ENCODE results near the gene ITPK1. TPM values are rescaled to one million over a fixed set of nuclear protein-coding genes. Genes with fewer than 3 reads are reported as not detected.

The ITPK1 gene
- total RNA-seq, 3 donors from 2014 or later: 27.8 to 91.7 (median 42.9) TPM

DNA sequence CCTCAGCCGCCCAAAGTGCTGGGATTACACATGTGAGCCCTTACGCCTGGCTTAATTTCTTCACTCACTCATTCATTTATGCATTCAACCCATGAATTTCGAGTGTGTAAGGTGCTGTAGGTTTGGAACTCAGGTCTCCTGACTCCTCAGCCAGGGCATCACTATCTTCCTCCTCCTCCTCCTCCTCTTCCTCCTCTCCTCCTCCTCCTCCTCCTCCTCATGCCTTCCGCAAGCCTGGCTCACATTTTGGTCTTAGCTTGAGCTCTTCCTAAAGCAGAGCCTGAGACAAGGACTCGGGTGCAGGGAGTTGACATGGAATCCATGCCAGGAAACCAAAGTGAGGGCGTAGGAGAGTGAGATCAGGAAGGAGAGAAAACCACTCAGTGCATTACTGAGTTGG is 213.5 kb downstream of the ITPK1 start:
- Histone ChIP-seq H3K9me3 (no peaks in the 10 kb centered on the region), H3K27ac (no peak overlapping the region), H3K4me3 (no peak overlapping the region), H3K4me1 (no peaks in the 10 kb centered on the region), H3K36me3 (no peaks in the 10 kb centered on the region), H3K27me3 (peaks cover 0 to 33% of the 10 kb centered on the region in 2 donors)
- DNase-seq (ENCODE audit: low spot score in 2 of 2): no peak
- intact Hi-C loops (cut with DNase I; ENCODE audit: low total_unique reads): no loop called here
- TF ChIP-seq, protein P1, sequence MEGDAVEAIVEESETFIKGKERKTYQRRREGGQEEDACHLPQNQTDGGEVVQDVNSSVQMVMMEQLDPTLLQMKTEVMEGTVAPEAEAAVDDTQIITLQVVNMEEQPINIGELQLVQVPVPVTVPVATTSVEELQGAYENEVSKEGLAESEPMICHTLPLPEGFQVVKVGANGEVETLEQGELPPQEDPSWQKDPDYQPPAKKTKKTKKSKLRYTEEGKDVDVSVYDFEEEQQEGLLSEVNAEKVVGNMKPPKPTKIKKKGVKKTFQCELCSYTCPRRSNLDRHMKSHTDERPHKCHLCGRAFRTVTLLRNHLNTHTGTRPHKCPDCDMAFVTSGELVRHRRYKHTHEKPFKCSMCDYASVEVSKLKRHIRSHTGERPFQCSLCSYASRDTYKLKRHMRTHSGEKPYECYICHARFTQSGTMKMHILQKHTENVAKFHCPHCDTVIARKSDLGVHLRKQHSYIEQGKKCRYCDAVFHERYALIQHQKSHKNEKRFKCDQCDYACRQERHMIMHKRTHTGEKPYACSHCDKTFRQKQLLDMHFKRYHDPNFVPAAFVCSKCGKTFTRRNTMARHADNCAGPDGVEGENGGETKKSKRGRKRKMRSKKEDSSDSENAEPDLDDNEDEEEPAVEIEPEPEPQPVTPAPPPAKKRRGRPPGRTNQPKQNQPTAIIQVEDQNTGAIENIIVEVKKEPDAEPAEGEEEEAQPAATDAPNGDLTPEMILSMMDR (IDR thresholded peaks at IDR 0.05): no peak
- TF ChIP-seq POLR2A (IDR thresholded peaks at IDR 0.05) (no peak), POLR2AphosphoS5 (IDR thresholded peaks at IDR 0.05) (no peak)

DNA sequence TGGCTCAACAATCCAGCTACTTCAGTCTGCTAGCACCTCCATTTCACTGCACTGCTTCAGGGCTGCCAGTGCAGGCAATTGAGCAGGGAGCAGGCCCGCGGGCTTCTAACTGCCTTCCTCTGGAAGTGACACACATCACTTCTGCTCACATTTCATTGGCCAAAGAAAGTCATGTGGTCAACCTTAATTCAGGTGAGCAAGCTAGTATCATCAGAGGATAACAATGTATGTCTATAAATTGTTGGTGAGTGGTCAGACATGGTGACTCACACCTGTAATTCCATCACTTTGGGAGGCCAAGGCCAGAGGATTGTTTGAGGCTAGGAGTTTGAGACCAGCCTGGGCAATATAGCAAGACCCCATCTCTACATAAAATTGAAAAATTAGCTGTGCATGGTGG is 215.1 kb downstream of the ITPK1 start:
- no peak for DNase-seq (ENCODE audit: low spot score in 2 of 2)
- H3K27ac ChIP-seq: no peak overlapping the region
- no peaks in the 10 kb centered on the region for H3K4me1 ChIP-seq
- no peaks in the 10 kb centered on the region for H3K9me3 ChIP-seq
- H3K27me3 ChIP-seq: peaks cover 0 to 38% of the 10 kb centered on the region in 2 donors
- H3K4me3 ChIP-seq: no peak overlapping the region
- intact Hi-C loops (cut with DNase I; ENCODE audit: low total_unique reads): no loop called here
- TF ChIP-seq POLR2AphosphoS5 (IDR thresholded peaks at IDR 0.05): no peak
- no peak for TF ChIP-seq POLR2A (IDR thresholded peaks at IDR 0.05)
- TF ChIP-seq, protein P1 (IDR thresholded peaks at IDR 0.05): no peak
- no peaks in the 10 kb centered on the region for H3K36me3 ChIP-seq

DNA sequence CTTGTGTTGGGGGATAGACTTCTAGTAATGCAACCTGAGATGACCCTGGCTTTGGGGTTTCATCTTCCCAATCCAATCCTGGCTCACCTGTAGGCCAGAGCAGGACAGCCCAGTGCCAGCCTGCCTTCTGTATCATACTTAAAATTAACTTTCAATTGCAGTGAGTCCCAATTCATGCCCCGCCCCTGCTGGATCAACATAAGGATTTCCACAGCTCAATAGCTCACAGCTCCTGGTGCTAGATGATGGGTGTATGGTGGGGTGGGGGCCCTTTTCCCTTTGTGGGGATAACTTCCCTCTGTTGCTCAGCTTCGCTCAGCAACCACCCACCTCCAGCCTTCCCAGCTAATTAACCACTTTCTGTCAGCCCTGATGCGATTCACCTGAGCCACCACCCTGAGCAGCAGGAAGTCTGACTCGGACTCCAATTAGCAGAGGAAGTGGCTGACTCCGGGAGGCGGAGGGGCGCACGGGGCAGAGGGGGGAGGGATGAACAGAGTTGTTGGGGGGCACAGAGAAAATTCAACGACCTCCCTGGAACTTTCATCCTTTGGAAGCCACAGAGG is 217.1 kb downstream of the ITPK1 start:
- Histone ChIP-seq H3K4me1 (no peaks in the 10 kb centered on the region), H3K27ac (no peak overlapping the region)

DNA sequence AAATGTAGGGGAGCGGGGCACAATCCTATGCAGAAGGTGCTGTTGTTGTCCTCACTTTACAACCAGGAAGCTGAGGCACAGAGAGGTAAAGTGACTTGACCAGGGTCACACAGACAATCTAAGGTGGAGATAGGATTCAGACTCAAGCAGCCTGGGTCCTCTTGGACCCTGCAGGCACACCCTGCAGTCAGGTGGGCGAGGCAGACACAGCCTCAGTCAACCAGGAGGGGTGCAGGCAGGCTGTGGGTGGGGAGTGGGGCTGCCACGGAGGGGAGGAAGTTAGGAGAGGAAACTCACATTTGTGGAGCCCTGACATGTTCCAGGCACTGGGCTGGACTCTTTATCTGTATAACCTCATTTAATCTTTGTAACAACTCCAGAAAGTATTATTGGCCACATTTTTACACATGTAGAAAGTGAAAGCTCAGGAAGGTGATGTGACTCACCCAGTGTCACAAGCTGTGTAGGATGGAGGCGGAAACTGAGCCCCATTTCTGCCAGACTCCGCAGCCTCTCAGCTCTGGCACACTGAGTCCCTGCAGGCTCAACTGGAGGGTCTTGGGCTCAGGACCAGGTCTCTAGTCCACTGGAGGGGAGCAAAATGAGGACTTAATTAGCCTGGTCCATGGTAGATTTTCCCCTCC is 217.7 kb downstream of the ITPK1 start:
- no peak for DNase-seq (ENCODE audit: low spot score in 2 of 2)
- TF ChIP-seq, protein P1 (IDR thresholded peaks at IDR 0.05): no peak
- TF ChIP-seq POLR2AphosphoS5 (IDR thresholded peaks at IDR 0.05) (no peak), POLR2A (IDR thresholded peaks at IDR 0.05) (no peak)

More for the DNA sequence above, 217.1 kb downstream of the ITPK1 start:
- intact Hi-C loops (cut with DNase I; ENCODE audit: low total_unique reads): no loop called here
- Histone ChIP-seq H3K36me3 (no peaks in the 10 kb centered on the region), H3K4me3 (no peak overlapping the region), H3K27me3 (peaks cover 0 to 33% of the 10 kb centered on the region in 2 donors), H3K9me3 (peaks cover 0 to 3% of the 10 kb centered on the region in 2 donors)
- TF ChIP-seq, protein P1 (IDR thresholded peaks at IDR 0.05): no peak
- TF ChIP-seq POLR2A (IDR thresholded peaks at IDR 0.05) (no peak), POLR2AphosphoS5 (IDR thresholded peaks at IDR 0.05) (no peak)
- no peak for DNase-seq (ENCODE audit: low spot score in 2 of 2)

DNA sequence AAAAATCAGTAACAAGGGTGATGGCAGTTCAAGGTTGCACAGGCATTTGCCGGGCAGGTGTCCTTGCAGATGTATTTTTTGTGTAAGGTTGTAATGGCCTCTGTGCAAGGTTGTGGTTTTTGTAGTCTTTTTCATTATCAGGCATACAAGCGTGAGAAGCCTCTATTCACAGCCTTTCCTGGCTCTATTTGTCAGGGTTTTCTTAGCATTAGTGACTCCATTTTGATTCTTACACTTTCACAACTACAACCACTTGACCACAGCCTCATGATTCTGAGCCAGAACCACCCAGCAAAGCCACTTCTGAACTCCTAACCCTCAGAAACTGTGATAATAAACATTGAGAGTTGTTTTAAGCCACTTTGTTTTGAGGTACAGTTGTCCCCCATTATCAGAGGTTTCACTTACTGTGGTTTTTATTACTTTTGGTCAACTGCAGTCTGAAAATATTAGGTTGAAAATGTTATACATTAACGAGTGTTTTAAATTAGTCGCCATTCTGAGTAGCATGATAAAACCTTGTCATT is 220.3 kb downstream of the ITPK1 start:
- Histone ChIP-seq H3K27ac (no peak overlapping the region), H3K4me1 (no peaks in the 10 kb centered on the region), H3K36me3 (no peaks in the 10 kb centered on the region), H3K27me3 (peaks cover 0 to 16% of the 10 kb centered on the region in 2 donors), H3K9me3 (peaks cover 3 to 9% of the 10 kb centered on the region in 2 donors), H3K4me3 (no peak overlapping the region)
- DNase-seq (ENCODE audit: low spot score in 2 of 2): no peak
- intact Hi-C loops (cut with DNase I; ENCODE audit: low total_unique reads): no loop called here
- TF ChIP-seq POLR2A (IDR thresholded peaks at IDR 0.05): no peak
- TF ChIP-seq, protein P1 (IDR thresholded peaks at IDR 0.05): no peak
- TF ChIP-seq POLR2AphosphoS5 (IDR thresholded peaks at IDR 0.05): no peak

More for the DNA sequence above, 217.7 kb downstream of the ITPK1 start:
- peaks cover 0 to 27% of the 10 kb centered on the region in 2 donors for H3K27me3 ChIP-seq
- intact Hi-C loops (cut with DNase I; ENCODE audit: low total_unique reads): no loop called here
- no peaks in the 10 kb centered on the region for H3K4me1 ChIP-seq
- no peaks in the 10 kb centered on the region for H3K36me3 ChIP-seq
- no peak overlapping the region for H3K27ac ChIP-seq
- H3K9me3 ChIP-seq: peaks cover under 1 to 3% of the 10 kb centered on the region in 2 donors
- no peak overlapping the region for H3K4me3 ChIP-seq

All from breast epithelium (tissue), 4 donors.